Choroid plexus epithelial cell (primary cell): ENCODE measurements around the gene FAM131A.

ENCODE experiments used
- DNase-seq: peaks from one replicate; pipeline ENCODE4 v3.0.0-alpha.2; 2010; ENCODE audit warnings: low read depth
- H3K4me3 ChIP-seq: 2 replicates; pipeline ENCODE4 v1.5.1; 2011; ENCODE audit warnings: low read depth, mild to moderate bottlenecking, control low read depth, low read length, moderate library complexity
- TF ChIP-seq, protein P1 (sequence below): conservative IDR thresholded peaks from 2 replicates; pipeline ENCODE4 v1.5.1; 2011; ENCODE audit warnings: low read depth, mild to moderate bottlenecking, control low read depth, inconsistent platforms, low read length, moderate library complexity

Gene FAM131A

DNA sequence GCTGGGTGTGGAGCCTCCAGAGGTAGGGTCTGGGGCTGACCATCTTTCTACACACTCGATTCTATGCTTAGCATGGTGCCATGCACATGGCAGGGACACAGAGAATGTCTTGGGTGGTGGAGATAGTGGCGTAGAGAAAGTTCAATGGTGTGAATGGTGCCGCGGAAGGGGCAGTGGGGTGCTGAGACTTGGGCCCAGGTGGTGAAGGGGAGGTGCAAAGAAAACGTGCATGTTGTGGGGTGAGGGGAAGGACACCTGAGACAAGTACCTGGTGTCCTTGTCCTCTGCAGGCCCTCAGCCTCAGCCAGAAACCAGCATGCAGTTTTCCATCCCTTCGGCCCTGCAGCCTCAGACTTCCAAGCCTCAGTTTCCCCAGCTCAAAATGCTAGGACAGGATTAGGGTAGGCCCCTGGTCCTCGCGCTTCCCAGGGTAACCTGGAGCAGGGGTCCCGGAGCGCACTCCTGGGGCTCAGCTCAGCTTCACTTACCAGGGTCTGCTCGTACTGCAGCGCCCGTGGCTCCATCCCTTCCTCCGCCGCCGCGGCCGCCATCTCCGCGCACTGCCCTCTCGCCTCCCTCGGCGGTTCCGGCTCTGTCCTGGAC, 23.6 kb downstream of the FAM131A start:
- TF ChIP-seq, protein P1, sequence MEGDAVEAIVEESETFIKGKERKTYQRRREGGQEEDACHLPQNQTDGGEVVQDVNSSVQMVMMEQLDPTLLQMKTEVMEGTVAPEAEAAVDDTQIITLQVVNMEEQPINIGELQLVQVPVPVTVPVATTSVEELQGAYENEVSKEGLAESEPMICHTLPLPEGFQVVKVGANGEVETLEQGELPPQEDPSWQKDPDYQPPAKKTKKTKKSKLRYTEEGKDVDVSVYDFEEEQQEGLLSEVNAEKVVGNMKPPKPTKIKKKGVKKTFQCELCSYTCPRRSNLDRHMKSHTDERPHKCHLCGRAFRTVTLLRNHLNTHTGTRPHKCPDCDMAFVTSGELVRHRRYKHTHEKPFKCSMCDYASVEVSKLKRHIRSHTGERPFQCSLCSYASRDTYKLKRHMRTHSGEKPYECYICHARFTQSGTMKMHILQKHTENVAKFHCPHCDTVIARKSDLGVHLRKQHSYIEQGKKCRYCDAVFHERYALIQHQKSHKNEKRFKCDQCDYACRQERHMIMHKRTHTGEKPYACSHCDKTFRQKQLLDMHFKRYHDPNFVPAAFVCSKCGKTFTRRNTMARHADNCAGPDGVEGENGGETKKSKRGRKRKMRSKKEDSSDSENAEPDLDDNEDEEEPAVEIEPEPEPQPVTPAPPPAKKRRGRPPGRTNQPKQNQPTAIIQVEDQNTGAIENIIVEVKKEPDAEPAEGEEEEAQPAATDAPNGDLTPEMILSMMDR, result no peak
- H3K4me3 ChIP-seq, result peak overlapping the region; percentile 81
- no peak for DNase-seq

DNA sequence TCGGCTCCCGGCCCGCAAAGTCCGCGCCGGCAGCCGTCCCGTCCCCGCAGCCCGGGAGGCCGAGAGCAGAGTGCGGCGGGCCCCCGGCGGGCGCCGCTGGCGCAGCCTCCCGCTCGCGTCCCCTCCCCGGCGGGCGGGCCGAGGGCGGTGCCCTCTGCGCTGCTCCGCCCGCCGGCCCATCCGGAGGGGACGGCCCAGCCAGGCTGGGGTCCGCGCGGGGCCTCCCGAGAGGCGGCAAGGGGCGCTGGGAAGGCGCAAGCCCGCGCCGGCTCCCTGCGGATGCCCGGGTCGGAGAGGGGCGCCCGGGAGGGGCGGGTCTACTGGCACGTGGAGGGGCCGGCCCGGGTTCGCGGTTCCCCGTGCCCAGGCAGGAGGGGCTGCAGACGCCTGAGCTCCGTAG, 24.1 kb downstream of the FAM131A start, which contains the start of the genes CLCN2 and POLR2H:
TSS of gene CLCN2 (minus strand) at position 74 of the 400 bp plus-strand sequence. CDS start 126 bp downstream, outside the sequence.
TSS of gene POLR2H (plus strand) at position 179 of the 400 bp plus-strand sequence. CDS start 1,783 bp downstream, outside the sequence.
- TF ChIP-seq, protein P1, result no peak
- peak; percentile 37 for DNase-seq
- peak within 1 kb of the TSS; percentile 81 for H3K4me3 ChIP-seq

DNA sequence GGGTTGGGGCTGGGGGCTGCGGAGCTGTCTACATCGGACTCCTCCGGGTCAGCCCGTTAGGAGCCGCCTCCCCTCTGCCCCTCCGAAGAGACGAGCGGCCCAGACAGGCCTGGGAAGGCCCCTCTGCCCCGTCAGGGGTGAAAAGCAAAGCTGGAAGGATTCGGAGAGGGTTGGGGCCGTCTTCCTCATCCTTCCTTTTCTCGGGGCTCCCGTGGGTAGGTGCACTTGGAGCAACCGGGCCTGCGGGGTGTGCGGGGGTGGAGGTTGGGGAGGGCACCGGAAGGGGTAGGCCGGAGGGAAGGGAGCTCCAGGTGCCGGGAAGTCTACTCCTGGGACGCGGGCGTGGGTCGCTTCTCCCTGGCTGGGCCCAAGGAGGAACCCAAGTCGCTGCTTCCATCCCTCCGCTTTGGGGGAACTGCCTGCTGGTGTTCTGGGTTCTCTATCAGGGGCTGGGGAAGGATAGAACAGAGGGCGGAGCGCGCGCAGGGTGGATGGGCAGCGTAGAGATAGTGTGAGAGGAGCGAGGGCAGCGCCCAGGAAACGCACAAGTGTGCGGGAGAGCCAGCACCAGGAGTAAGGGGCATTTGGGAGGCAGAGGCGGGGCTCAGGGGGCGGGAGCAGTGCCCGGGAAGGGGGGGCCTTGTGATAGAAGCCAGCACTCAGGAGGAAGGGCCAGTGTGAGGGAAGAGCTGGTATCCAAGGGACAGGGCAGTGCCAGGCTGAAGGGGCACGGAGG, 24.7 kb downstream of the FAM131A start:
- peak overlapping the region; percentile 81 for H3K4me3 ChIP-seq
- TF ChIP-seq, protein P1, result no peak
- DNase-seq, result peak; percentile 57

DNA sequence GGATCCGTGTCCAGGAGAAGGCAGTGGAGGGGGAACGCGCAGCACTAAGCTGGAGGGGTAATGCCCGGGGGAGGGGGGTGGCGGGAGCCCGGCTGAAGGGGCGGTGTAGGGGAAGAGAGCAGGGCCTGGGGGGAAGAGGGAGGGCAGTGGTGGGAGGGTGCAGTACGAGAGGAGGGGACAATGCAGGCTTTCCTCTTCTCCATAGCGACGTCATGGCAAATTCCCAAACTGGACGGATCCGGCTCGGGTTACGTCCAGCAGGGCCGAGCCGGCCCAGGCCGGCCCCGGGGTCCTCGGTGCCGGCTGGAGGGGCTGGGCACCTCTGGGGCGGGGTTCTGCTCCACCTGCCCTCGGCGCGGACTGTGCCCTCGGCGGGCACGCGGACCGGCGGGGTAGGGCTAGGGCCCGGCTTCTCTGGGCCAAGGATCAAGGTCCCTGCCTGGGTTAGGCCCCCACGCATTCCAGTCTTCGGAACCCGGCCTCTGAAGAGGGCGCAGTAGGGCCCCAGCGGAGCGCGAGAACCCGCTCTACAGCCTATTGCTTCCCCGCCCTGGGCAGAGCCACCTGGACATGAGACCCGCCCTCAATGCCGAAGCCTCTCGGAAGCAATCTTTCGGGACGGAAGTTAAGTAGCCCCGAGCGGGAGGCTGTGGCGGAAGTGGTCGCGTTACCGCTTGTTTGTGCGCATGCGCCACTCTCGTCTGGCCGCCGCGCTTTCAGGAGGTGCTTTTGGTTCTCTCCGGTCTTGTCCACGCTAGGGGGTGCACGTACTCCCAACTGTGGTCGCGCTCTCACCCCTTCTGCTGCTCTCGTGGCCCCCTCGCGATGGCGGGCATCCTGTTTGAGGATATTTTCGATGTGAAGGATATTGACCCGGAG, 25.5 kb downstream of the FAM131A start:
- H3K4me3 ChIP-seq, result peak overlapping the region; percentile 81
- TF ChIP-seq, protein P1, result peak; percentile 75
- peak; percentile 98 for DNase-seq

- DNase-seq, result peak; percentile 79
- TF ChIP-seq, protein P1, result no peak
- H3K4me3 ChIP-seq, result no peak overlapping the region
Observed at GRCh38 chr3:184366619-184367289, 29.4 kb downstream of the FAM131A start.

- TF ChIP-seq, protein P1, result no peak
- no peak overlapping the region for H3K4me3 ChIP-seq
- DNase-seq, result no peak
Observed at GRCh38 chr3:184368116-184368515, 30.7 kb downstream of the FAM131A start.
